CD14-positive monocyte (primary cell): ENCODE data around the gene CYB561A3. TPM values are rescaled to one million over a fixed set of nuclear protein-coding genes. Genes with fewer than 3 reads are reported as not detected.

Experiments used
- DNase-seq, 3 donors: peaks; one replicate each; pipeline ENCODE4 v3.0.0-alpha.2; 2011 to 2022
- H2AFZ ChIP-seq: 2 replicates; pipeline ENCODE4 v1.6.0; 2012; ENCODE audit warnings: mild to moderate bottlenecking, low read depth, low read length, inconsistent platforms; ENCODE audit not compliant: insufficient read depth, poor library complexity, severe bottlenecking
- H3K27ac ChIP-seq, 2 donors: 1 replicate in 1 of 2; 2 replicates in 1 of 2; pipeline ENCODE4 v1.5.1; 2012 to 2013; ENCODE audit warnings: low read length in 2 of 2, control low read depth in 1 of 2, inconsistent platforms in 1 of 2, low read depth in 1 of 2, mild to moderate bottlenecking in 1 of 2
- H3K27me3 ChIP-seq, 2 donors: one replicate each; pipeline versions ENCODE4 v1.6.0 to v1.6.1; 2011 to 2013; ENCODE audit warnings: low read length in 2 of 2; ENCODE audit not compliant: control insufficient read depth in 2 of 2, insufficient read depth in 2 of 2
- H3K36me3 ChIP-seq, 2 donors: replicated peaks in 1 of 2; 1 replicate in 1 of 2; 2 replicates in 1 of 2; pipeline versions ENCODE4 v1.5.1 to v1.6.1; 2012 to 2013; ENCODE audit warnings: low read length in 2 of 2, control low read depth in 1 of 2, inconsistent platforms in 1 of 2, mild to moderate bottlenecking in 1 of 2; ENCODE audit not compliant: insufficient read depth in 2 of 2, control insufficient read depth in 1 of 2
- H3K4me1 ChIP-seq, 2 donors: 1 replicate in 1 of 2; 2 replicates in 1 of 2; pipeline versions ENCODE4 v1.5.1 to v1.6.1; 2012 to 2013; ENCODE audit warnings: low read length in 2 of 2, control low read depth in 1 of 2, inconsistent platforms in 1 of 2, mild to moderate bottlenecking in 1 of 2, moderate library complexity in 1 of 2; ENCODE audit not compliant: insufficient read depth in 2 of 2, control insufficient read depth in 1 of 2
- H3K4me2 ChIP-seq: replicated peaks from 2 replicates; pipeline ENCODE3; 2012; ENCODE audit warnings: low read length, moderate library complexity, mild to moderate bottlenecking; ENCODE audit not compliant: poor library complexity, severe bottlenecking; ENCODE audit errors: extremely low read depth
- H3K4me3 ChIP-seq, 3 experiments: fragments of 200-600 bp in 1 of 3; sonication (generic) in 1 of 3; replicated peaks in 1 of 3; 1 replicate in 2 of 3; 2 replicates in 1 of 3; pipeline ENCODE4 v1.5.1; 2011 to 2013; ENCODE audit warnings: low read length in 3 of 3, mild to moderate bottlenecking in 3 of 3, control low read depth in 2 of 3, low read depth in 2 of 3, inconsistent platforms in 1 of 3, moderate library complexity in 1 of 3
- H3K79me2 ChIP-seq: 2 replicates; pipeline ENCODE4 v1.6.0; 2012; ENCODE audit warnings: mild to moderate bottlenecking, control low read depth, inconsistent platforms, low read length, moderate library complexity; ENCODE audit not compliant: insufficient read depth
- H3K9ac ChIP-seq: 2 replicates; pipeline ENCODE4 v1.6.0; 2017; ENCODE audit warnings: low read length, mild to moderate bottlenecking; ENCODE audit not compliant: insufficient read depth, poor library complexity, severe bottlenecking
- H3K9me3 ChIP-seq, 2 donors: replicated peaks in 1 of 2; 1 replicate in 1 of 2; 2 replicates in 1 of 2; pipeline versions ENCODE4 v1.5.1 to v1.6.1; 2012 to 2013; ENCODE audit warnings: low read length in 2 of 2, control low read depth in 1 of 2; ENCODE audit not compliant: control insufficient read depth in 1 of 2, insufficient read depth in 1 of 2
- H4K20me1 ChIP-seq: 2 replicates; pipeline ENCODE4 v1.6.0; 2012; ENCODE audit warnings: mild to moderate bottlenecking, low read length, control low read depth, moderate library complexity; ENCODE audit not compliant: insufficient read depth
- H3K27ac Mint-ChIP-seq, 7 donors: one replicate each; pipeline ENCODE4 v1.8.0; 2020; ENCODE audit warnings: mild to moderate bottlenecking in 7 of 7, mixed read lengths in 7 of 7, moderate library complexity in 6 of 7, inconsistent platforms in 2 of 7
- H3K27me3 Mint-ChIP-seq, 3 donors: one replicate each; pipeline ENCODE4 v1.8.0; 2021 to 2022; ENCODE audit warnings: low read depth in 3 of 3, mild to moderate bottlenecking in 3 of 3, mixed read lengths in 3 of 3, moderate library complexity in 3 of 3, inconsistent platforms in 1 of 3
- H3K36me3 Mint-ChIP-seq, 2 donors: one replicate each; pipeline ENCODE4 v1.8.0; 2020; ENCODE audit warnings: mixed read lengths in 2 of 2, inconsistent platforms in 1 of 2, mild to moderate bottlenecking in 1 of 2
- H3K4me1 Mint-ChIP-seq: one replicate; pipeline ENCODE4 v1.8.0; 2020; ENCODE audit warnings: mild to moderate bottlenecking, mixed read lengths
- H3K4me3 Mint-ChIP-seq, 2 donors: one replicate each; pipeline ENCODE4 v1.8.0; 2020; ENCODE audit warnings: mild to moderate bottlenecking in 2 of 2, mixed read lengths in 2 of 2, moderate library complexity in 1 of 2
- H3K9me3 Mint-ChIP-seq, 7 donors: one replicate each; pipeline ENCODE4 v1.8.0; 2020 to 2022; ENCODE audit warnings: mixed read lengths in 7 of 7, mild to moderate bottlenecking in 6 of 7, moderate library complexity in 6 of 7, inconsistent platforms in 2 of 7
- WGBS: methylation state at CpG from one replicate; pipeline ENCODE4 v1.1.5; 2013; ENCODE audit warnings: missing lambda C conversion rate; ENCODE audit not compliant: insufficient coverage; 5-methylcytosine and 5-hydroxymethylcytosine counted together
- intact Hi-C, 2 donors: fragments of 100-400 bp; cut with micrococcal nuclease; formaldehyde crosslinking; loops; one replicate each; pipeline versions ENCODE4 v1.15.0 to v1.15.1; 2023
- polyA plus RNA-seq, 3 donors: library from polyadenylated mRNA; depleted of rRNA in 1 of 3; unstranded in 2 of 3; stranded (reverse) in 1 of 3; fragments of 300-500 nt in 2 of 3; fragments of >200 nt in 1 of 3; fragmentation: Illumina TruSeq in 2 of 3; gene quantifications; 1 replicate in 2 of 3; 2 replicates in 1 of 3; pipeline ENCODE4 v1.2.3, GENCODE V29; 2012 to 2021
- TF ChIP-seq, protein P1 (sequence below): fragments of 200-600 bp; IDR thresholded peaks from one replicate; pipeline ENCODE4 v1.8.0; 2022; ENCODE audit warnings: antibody characterized with exemption, mild to moderate bottlenecking

Gene CYB561A3
- polyA plus RNA-seq, 3 donors = 79.7 to 112 (median 112) TPM

DNA sequence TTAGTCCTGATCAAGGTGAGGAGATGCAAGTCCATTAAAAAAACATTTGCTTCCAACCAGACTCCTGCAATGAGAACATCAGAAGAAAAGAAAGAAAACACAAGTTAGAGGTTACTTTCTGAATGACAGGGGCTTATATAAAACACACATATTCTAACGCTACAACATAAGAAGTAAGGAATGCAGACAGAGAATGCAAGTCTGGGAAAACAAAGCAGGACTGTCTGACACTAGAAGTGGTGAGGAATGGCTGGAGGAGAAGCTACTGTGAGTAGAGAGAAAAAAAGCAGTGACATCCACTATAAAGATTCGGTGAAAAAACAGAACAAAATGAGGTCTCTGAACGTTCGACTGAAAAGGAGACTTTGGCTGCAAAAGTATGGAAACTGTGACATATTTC, 43.0 kb upstream of the CYB561A3 start:
- Mint-ChIP-seq H3K4me1 (no peaks in the 10 kb centered on the region), H3K4me3 (no peak overlapping the region), H3K27ac (peak overlapping the region in 3 of 7 donors; percentile 2 to 51 (median 34)), H3K27me3 (no peaks in the 10 kb centered on the region), H3K36me3 (peaks cover 72 to 80% of the 10 kb centered on the region in 2 donors), H3K9me3 (peaks cover 0 to 2% (median 0%) of the 10 kb centered on the region in 7 donors)
- H3K79me2 ChIP-seq = no peaks in the 10 kb centered on the region
- H3K27ac ChIP-seq = no peak overlapping the region
- H3K36me3 ChIP-seq = peaks cover 63 to 99% of the 10 kb centered on the region in 2 donors
- H3K4me2 ChIP-seq = no peak overlapping the region
- no peaks in the 10 kb centered on the region for H3K27me3 ChIP-seq
- H3K9ac ChIP-seq = no peak overlapping the region
- TF ChIP-seq, protein P1, sequence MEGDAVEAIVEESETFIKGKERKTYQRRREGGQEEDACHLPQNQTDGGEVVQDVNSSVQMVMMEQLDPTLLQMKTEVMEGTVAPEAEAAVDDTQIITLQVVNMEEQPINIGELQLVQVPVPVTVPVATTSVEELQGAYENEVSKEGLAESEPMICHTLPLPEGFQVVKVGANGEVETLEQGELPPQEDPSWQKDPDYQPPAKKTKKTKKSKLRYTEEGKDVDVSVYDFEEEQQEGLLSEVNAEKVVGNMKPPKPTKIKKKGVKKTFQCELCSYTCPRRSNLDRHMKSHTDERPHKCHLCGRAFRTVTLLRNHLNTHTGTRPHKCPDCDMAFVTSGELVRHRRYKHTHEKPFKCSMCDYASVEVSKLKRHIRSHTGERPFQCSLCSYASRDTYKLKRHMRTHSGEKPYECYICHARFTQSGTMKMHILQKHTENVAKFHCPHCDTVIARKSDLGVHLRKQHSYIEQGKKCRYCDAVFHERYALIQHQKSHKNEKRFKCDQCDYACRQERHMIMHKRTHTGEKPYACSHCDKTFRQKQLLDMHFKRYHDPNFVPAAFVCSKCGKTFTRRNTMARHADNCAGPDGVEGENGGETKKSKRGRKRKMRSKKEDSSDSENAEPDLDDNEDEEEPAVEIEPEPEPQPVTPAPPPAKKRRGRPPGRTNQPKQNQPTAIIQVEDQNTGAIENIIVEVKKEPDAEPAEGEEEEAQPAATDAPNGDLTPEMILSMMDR = no peak
- H3K4me1 ChIP-seq = no peaks in the 10 kb centered on the region
- 100% methylated on average over 3 of the region's 4 CpGs for WGBS
- H4K20me1 ChIP-seq = peaks cover 41% of the 10 kb centered on the region
- intact Hi-C loops = no loop called here
- no peak overlapping the region for H3K4me3 ChIP-seq
- H3K9me3 ChIP-seq = no peaks in the 10 kb centered on the region
- H2AFZ ChIP-seq = no peak overlapping the region
- no peak for DNase-seq

DNA sequence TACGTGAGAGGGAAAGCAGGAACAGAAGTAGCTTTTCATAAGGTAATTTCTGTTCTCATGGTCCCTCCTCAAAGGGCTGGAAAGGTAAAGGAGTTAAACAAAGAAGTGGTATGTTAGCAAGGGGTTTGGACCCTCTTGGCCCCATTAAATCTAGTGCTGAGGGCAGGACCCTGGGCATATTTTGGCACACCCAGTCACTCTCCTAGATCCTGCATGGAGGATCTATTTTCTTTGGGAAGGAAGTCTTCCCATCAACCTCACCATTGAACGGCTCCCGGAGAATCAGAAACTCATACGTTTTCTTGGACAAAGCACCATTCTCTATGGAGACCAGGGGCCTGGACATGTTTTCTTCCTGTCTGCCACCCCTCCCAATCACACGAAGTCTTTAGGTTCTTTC, 42.4 kb upstream of the CYB561A3 start:
- intact Hi-C loops = no loop called here
- no CpG with 5 or more reads among the region's 5 CpGs for WGBS
- Mint-ChIP-seq H3K4me3 (no peak overlapping the region), H3K27ac (peak overlapping the region in 4 of 7 donors; percentile 54 to 79 (median 68)), H3K4me1 (no peaks in the 10 kb centered on the region), H3K9me3 (peaks cover 0 to 2% (median 0%) of the 10 kb centered on the region in 7 donors), H3K27me3 (no peaks in the 10 kb centered on the region), H3K36me3 (peaks cover 68 to 80% of the 10 kb centered on the region in 2 donors)
- H2AFZ ChIP-seq = no peak overlapping the region
- H4K20me1 ChIP-seq = peaks cover 41% of the 10 kb centered on the region
- no peak overlapping the region for H3K4me2 ChIP-seq
- no peaks in the 10 kb centered on the region for H3K4me1 ChIP-seq
- no peaks in the 10 kb centered on the region for H3K9me3 ChIP-seq
- no peaks in the 10 kb centered on the region for H3K27me3 ChIP-seq
- H3K27ac ChIP-seq = peak overlapping the region in 1 of 2 donors; percentile 64
- TF ChIP-seq, protein P1 = no peak
- peaks cover 59 to 96% of the 10 kb centered on the region in 2 donors for H3K36me3 ChIP-seq
- no peak overlapping the region for H3K9ac ChIP-seq
- H3K79me2 ChIP-seq = no peaks in the 10 kb centered on the region
- no peak for DNase-seq
- no peak overlapping the region for H3K4me3 ChIP-seq
